HG03159 (cell line): ENCODE results near the gene METAP2.
"Not testable (repeated sequence)": the region's sequence is repeated elsewhere in the genome, so short reads cannot be mapped to it uniquely, and the experiment has no call there.

Experiments
- ATAC-seq: cut with Tn5 transposase; IDR thresholded peaks from one replicate; pipeline ENCODE4 v1.9.1; 2021; ENCODE audit warnings: mild to moderate bottlenecking, moderate library complexity; ENCODE audit not compliant: unreplicated experiment

Gene METAP2

GRCh38 chr12:95473884-95474659 lies at the start of gene METAP2:
TSS of gene METAP2 (plus strand) at chr12:95474152. CDS start at chr12:95474180, 28 bp downstream.
- peak; percentile 95 for ATAC-seq

GRCh38 chr12:95424271-95424994 lies 49.5 kb upstream of the METAP2 start:
- ATAC-seq, result no peak

GRCh38 chr12:95429172-95429510 lies 44.8 kb upstream of the METAP2 start:
- ATAC-seq, result no peak

- no peak for ATAC-seq
Observed at GRCh38 chr12:95431120-95431519, 42.8 kb upstream of the METAP2 start.

GRCh38 chr12:95435355-95435754 lies 38.6 kb upstream of the METAP2 start:
- ATAC-seq, result no peak

- no peak for ATAC-seq
Observed at GRCh38 chr12:95437565-95437964, 36.4 kb upstream of the METAP2 start.

- no peak for ATAC-seq
Observed at GRCh38 chr12:95439461-95440230, 34.3 kb upstream of the METAP2 start.

GRCh38 chr12:95440401-95440800 lies 33.6 kb upstream of the METAP2 start:
- ATAC-seq, result no peak

- no peak for ATAC-seq
Observed at GRCh38 chr12:95443459-95443858, 30.5 kb upstream of the METAP2 start.

- not testable (repeated sequence) for ATAC-seq
Observed at GRCh38 chr12:95445099-95445498, 28.9 kb upstream of the METAP2 start.

- no peak for ATAC-seq
Observed at GRCh38 chr12:95445884-95446505, 28.0 kb upstream of the METAP2 start.

- ATAC-seq, result no peak
Observed at GRCh38 chr12:95446506-95446900, 27.4 kb upstream of the METAP2 start.

GRCh38 chr12:95449656-95450055 lies 24.3 kb upstream of the METAP2 start:
- not testable (repeated sequence) for ATAC-seq

GRCh38 chr12:95452501-95452900 lies 21.5 kb upstream of the METAP2 start:
- ATAC-seq, result not testable (repeated sequence)

- not testable (repeated sequence) for ATAC-seq
Observed at GRCh38 chr12:95453881-95454280, 20.1 kb upstream of the METAP2 start.

- ATAC-seq, result not testable (repeated sequence)
Observed at GRCh38 chr12:95454780-95455215, 19.2 kb upstream of the METAP2 start.

GRCh38 chr12:95457605-95458004 lies 16.3 kb upstream of the METAP2 start:
- ATAC-seq, result not testable (repeated sequence)

GRCh38 chr12:95458761-95459160 lies 15.2 kb upstream of the METAP2 start:
- no peak for ATAC-seq

GRCh38 chr12:95459310-95459709 lies 14.6 kb upstream of the METAP2 start:
- no peak for ATAC-seq

- no peak for ATAC-seq
Observed at GRCh38 chr12:95460105-95460504, 13.8 kb upstream of the METAP2 start.

GRCh38 chr12:95460896-95461295 lies 13.1 kb upstream of the METAP2 start:
- no peak for ATAC-seq
